NCI-H526 treated with DMSO at 0.1 percent for 48 hours (cell line): Measurements from ENCODE around the gene ZNF592.
A peak's percentile ranks its signal among the peaks of the same experiment; 100 is the strongest.

Source experiments
- DNase-seq: peaks from one replicate; lab custom pipeline; 2025; lab: John Stamatoyannopoulos, UW

The ZNF592 gene

GRCh38 chr15:84775867-84776449, 27.6 kb downstream of the ZNF592 start:
- DNase-seq = no peak

DNA sequence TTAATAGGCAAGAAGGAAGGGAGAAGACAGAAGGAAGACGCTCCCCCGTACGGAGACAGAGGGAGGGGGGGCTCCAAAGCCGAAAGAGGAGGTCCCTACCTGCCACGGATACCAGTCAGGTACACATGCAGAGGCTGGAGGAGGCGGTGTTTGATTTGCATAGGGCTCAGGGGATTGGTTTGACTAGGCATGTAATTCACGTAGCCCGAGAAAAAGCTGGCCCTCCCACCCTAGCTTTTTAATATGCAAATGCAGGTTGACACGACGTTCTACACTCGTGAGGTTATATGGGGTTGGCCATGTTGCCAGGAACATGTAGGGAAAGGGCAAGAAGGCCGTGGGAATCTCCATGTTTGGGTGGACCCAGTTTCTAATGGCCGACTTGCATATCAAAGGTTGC, 29.8 kb downstream of the ZNF592 start:
- DNase-seq = peak; percentile 18

DNA sequence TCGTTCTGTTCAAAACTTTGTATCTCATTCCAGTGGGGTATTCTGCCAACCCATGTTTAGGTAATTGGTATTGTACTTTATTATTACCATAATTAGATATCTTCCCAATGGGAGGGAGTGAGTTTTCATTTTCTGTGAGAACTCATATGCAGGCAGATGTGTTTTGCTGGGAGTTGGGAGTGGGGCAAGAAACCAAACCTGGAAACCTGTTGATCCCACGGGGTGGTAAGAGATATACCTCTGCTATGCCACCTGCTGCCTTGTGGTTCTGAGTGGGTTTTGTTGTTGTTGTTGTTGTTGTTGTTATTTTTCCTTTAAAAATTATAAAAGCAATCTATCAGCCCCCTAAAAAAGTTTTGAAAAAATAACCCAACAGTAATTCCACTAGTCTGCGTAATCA, 32.1 kb downstream of the ZNF592 start:
- no peak for DNase-seq

DNA sequence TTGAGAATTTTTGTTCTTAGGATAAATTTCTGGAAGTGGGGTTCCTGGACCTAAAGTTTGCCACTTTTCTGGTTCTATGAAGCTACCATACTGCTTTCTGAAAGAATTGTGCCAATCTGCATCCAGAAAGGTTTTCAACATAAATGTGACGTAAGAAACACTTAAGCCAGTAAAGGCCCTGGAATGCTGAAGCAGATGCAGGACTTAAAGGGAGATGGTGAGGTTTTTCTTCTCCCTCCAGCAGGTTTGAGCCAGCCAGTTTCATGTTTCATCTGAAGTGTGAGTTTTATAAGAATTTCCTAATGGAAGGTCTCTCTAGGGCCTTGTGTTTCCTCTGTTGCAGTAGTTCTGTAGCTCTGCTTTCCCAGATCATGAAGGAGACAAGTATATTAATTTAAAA, 33.1 kb downstream of the ZNF592 start:
- no peak for DNase-seq

DNA sequence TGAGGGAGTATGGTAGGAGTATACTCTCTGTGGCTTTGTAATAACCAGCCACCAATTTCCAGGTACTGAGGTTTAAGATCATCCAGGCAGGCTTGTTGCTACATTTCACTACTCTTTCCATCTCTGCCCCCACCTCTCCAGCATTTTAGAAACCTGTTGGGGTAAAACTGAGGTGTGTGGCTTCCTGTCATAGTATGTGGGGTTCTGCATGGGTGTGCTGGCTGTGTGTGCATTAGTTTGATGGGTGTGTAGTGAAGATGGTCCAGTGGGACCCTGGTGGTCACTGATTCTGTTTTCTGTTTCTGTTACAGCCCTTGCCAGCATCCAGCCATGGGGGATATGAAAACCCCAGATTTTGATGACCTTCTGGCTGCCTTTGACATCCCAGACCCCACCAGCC, 34.0 kb downstream of the ZNF592 start:
- no peak for DNase-seq

GRCh38 chr15:84783493-84784251, 35.3 kb downstream of the ZNF592 start:
- DNase-seq = no peak

DNA sequence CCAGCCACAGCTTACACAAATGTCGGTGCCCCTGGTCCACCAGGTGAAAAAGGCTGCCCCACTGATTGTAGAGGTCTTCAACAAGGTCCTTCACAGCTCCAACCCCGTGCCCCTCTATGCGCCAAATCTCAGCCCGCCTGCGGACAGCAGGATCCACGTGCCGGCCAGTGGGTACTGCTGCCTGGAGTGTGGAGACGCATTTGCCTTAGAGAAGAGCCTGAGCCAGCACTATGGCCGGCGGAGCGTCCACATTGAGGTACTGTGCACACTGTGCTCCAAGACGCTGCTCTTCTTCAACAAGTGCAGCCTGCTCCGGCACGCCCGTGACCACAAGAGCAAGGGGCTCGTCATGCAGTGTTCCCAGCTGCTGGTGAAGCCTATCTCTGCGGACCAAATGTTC, 35.9 kb downstream of the ZNF592 start:
- DNase-seq = no peak

- no peak for DNase-seq
Measured at GRCh38 chr15:84785053-84785452, 36.7 kb downstream of the ZNF592 start.

DNA sequence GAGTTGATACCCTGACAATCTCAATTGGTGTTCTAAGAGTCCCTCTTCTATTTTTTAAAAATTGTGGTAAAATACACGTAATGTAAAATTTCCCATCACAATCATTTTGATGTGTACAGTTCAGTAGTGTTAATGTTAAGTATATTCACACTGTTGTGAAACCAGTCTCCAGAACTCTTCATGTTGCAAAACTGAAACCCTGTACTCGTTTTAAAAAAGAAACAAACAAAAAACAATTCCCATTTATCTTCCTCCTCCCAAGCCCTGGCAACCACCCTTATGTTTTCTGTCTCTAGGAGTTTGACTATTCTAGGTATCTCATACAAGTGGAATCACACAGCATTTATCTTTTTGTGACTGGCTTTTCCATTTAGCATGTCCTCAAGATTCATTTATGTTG, 40.1 kb downstream of the ZNF592 start:
- DNase-seq = no peak

DNA sequence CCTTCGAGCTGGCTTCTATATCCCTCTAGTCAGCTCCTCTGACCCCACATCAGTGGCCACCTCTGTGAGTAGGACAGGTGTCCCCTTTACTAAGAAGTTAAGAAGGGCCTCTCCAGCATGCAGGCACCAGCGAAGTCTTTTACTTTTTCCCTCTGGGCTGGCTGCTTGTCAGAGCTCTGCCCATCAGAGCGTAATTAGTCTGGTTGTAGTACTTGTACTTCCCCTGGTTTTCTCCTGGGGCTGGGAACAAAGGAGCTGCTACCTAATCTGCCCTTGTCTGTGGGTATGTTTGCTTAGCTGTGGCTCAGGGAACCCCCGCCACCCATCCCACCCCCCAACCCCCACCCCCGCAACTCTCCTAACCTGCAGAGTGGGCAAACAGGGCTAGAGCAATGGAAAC, 41.4 kb downstream of the ZNF592 start:
- DNase-seq = no peak

GRCh38 chr15:84790676-84791075, 42.3 kb downstream of the ZNF592 start:
- no peak for DNase-seq

DNA sequence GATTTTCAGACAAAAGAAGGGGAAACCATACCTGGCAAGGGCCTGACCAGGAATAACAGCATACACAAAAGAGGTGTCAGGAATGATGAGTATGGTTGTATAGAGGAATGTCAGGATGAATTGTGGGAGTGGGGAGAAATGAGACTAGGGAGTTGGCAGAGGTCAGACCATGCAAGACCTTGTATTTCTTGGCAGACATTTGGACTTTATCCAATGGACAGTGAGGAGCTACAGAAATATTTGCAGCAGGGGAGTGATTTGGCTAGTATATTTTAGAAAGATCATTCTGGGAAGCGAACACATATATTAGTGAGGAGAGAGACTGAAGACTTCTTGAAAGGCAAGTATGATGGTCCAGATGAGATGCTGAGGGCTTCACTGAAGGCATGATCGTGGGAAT, 43.4 kb downstream of the ZNF592 start:
- DNase-seq = no peak

DNA sequence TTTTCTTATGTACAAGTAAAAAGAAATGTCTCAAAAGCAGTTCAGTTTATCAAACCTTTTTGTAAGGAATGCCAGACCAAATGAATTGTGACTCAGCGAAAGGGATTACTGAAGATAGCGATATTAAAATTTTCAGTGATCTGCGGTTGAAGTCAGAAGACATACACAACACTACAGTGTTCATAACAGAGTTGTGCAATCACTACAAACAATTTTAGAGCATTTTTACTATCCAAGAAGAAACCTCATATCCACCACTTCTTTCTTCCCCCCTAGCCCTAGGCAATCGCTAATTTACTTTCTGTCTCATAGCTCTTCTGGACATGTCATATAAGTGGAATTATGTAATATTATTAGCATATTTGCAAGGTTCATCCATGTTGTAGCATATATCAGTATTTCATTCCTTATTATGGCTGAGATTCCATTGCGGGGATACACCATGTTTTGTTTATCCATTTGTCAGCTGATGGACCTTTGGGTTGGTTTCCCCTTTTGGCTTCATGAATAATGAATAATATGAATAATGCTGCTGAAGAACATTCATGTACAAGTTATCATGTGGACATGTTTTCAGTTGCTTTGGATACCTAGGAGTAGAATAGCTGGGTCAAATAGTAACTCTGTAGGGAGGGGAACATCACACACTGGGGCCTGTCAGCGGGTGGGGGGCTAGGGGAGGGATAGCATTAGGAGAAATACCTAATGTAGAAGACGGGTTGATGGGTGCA, 45.2 kb downstream of the ZNF592 start:
- DNase-seq = no peak

DNA sequence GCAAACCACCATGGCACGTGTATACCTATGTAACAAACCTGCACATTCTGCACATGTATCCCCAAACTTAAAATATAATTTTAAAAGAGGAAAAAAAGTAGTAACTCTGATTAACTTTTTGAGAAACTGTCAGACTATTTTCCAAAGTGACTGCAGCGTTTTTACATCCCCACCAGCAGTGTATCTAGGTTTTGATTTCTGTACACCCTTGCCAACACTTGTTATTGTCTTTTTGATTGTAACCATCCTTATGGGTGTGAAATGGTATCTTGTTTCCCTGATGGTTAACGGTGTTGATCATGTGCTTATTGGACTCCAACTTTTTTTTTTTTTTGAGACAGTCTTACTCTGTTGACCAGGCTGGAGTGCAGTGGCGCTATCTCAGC, 45.8 kb downstream of the ZNF592 start:
- DNase-seq = no peak

DNA sequence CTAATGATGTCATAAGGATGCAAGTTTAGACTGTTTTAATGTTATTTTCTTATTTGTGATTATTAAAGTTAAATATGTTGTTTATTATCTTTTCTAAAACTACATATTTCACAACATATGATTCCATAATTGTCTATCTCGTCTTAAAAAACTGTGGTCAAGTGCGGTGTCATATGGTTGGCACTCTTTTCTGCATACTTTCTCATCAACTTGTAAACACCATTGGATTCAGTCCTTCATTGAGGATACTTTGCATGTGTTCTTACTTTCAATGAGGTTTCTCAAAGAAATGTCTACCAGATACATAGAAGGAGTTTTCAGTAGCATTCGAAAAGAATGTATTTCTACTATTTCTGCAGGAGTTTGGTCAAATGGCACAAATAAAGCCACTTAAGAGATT, 46.8 kb downstream of the ZNF592 start:
- DNase-seq = no peak

- no peak for DNase-seq
Measured at GRCh38 chr15:84797212-84797611, 48.8 kb downstream of the ZNF592 start.

DNA sequence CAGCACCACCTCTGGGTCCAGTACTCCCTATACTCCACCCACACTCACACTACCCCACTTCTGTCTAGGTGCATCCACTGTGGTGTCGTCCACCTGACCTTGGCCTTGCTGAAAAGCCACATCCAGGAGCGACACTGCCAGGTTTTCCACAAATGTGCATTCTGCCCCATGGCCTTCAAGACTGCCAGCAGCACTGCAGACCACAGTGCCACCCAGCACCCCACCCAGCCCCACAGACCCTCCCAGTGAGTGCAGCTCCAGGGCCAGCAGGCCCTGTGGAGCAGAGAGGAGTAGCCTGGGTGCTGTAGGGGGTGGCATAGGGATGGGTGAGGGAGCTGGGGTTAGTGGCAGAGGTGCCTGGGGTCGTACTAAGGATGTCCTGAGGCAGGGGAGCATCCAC, 49.4 kb downstream of the ZNF592 start:
- no peak for DNase-seq

DNA sequence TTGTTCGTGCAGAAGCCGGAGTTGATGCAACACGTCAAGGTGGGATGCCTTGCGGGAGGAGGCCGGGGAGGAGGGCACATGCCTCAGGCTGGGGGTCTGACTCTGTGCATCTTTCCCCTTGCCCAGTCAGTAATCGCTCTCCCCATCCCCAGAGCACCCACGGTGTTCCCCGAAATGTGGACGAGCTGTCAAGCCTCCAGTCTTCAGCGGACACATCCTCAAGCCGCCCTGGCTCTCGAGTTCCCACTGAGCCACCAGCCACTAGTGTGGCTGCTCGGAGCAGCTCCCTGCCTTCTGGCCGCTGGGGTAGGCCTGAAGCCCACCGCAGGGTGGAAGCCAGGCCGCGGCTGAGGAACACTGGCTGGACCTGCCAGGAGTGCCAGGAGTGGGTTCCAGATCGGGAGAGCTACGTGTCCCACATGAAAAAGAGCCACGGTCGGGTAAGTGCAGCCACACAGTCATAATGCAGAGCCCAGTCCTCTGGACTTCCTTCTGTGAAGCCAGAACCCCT, 50.1 kb downstream of the ZNF592 start:
- DNase-seq = no peak

GRCh38 chr15:84799511-84800187, 51.3 kb downstream of the ZNF592 start:
- DNase-seq = no peak

DNA sequence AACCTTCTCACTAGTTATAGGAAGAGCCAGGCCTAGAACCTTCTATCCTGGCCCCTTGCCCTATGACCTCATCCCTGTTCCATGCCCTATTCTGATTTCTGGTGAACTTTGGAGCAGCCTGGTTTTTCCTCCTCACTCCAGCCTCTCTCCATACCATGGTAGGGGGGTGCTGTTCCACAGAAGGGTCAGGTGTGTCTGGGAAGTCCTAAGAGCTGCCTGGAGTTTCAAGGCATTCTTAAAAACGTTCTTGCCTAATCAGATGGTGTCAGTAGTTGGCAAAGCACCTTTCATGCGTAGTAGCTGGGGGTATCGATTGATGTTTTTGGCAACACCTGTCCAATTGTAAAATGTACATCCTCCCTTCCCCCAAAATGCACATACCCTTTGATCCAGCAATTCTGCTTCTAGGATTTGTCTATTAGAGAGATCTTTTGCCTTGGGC, 52.0 kb downstream of the ZNF592 start:
- no peak for DNase-seq

DNA sequence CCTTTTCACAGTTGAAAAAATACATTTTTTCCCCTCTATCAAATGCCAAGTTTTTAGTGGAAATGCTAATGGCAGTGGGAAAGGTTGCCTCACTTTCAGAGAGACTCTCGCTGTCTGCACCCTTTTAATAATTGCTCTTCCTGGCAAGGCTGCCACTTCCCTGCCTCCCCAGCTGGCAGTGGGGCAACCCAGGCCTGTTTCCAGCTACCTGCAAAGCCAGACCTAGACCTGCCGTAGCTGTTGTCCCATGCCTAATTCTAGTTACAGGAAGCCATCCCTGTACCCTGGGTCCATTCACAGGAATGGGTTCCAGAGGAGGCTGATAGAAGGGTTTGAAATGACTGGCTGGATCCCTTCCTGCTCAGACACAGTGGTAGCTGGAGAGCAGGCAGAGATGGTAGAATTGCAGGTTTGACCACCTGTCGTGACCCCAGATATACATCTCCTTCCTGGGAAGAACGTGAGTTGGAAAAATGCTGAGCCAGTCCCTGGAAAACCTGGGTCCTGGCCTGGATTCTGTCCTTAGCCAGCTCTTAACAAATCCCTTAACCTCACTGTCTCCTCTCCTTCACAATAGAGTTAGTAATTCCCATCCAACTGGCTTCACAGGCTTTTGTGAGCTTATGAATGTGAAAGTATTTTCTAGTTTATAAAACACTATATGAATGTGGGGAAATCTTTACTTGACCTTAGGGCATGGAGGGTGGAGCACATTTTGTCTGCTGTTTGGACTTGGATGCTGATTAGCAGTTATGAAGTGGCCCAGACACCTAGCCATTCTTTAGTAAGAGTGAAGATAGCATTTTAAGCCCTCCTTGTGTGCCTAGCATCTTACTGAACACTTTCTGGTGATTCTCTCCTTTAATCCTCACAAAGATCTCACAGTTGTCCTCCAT, 55.9 kb downstream of the ZNF592 start:
- DNase-seq = no peak

DNA sequence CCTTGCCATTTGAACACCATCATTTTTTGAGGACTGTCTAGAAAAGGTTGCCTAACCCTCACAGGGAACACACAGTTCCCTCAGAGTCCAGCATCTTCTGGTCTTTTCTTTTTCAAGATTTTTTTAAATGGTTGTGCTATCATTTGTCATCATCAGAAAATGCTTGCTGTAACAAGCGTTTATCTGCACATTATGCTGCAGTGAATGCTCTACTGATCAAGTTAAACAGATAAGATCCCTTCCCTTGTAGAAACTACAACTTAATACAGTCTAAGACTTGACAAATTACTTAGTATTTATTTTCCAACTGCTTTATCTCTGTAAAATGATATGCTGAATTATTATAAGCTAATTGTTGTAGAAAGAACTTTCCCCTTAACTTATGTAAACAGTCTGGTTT, 56.8 kb downstream of the ZNF592 start:
- no peak for DNase-seq
